ENCODE results near the gene CA5A.

DNA sequence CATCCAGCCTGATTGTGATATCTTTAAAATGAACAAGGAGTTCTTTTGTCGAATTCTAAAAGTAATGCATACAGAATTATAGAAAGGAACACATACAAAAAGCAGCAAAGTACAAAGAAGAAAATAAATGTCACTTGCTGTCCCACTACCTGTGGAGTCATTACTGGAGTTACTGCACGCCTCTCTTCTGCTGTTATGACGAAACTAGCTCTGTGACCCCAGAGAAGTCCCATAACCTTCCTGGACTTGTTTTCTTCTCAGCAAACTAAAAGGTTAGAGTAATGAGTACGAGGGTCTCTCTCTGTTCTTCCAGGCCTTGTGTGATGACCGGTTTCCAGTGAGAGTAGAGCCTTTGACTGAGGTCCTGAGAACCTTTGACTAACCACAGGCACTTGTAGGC lies 41.8 kb upstream of the CA5A start:
- TF ChIP-seq, protein P1, sequence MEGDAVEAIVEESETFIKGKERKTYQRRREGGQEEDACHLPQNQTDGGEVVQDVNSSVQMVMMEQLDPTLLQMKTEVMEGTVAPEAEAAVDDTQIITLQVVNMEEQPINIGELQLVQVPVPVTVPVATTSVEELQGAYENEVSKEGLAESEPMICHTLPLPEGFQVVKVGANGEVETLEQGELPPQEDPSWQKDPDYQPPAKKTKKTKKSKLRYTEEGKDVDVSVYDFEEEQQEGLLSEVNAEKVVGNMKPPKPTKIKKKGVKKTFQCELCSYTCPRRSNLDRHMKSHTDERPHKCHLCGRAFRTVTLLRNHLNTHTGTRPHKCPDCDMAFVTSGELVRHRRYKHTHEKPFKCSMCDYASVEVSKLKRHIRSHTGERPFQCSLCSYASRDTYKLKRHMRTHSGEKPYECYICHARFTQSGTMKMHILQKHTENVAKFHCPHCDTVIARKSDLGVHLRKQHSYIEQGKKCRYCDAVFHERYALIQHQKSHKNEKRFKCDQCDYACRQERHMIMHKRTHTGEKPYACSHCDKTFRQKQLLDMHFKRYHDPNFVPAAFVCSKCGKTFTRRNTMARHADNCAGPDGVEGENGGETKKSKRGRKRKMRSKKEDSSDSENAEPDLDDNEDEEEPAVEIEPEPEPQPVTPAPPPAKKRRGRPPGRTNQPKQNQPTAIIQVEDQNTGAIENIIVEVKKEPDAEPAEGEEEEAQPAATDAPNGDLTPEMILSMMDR (IDR thresholded peaks at IDR 0.05), result no peak
- TF ChIP-seq POLR2A (IDR thresholded peaks at IDR 0.05), result no peak

Measured in heart left ventricle (tissue), 13 donors.